Colonic mucosa (tissue), 4 donors: ENCODE results near the gene ABL1. TPM values are rescaled to one million over a fixed set of nuclear protein-coding genes. Genes with fewer than 3 reads are reported as not detected.

Experiments used
- DNase-seq: peaks from one replicate; pipeline ENCODE4 v3.0.0-alpha.2; 2020
- H3K27ac ChIP-seq: fragments of 200-600 bp; one replicate; pipeline ENCODE4 v1.8.0; 2021
- H3K27me3 ChIP-seq: fragments of 200-600 bp; one replicate; pipeline ENCODE4 v1.8.0; 2021
- H3K36me3 ChIP-seq: fragments of 200-600 bp; one replicate; pipeline ENCODE4 v1.8.0; 2021
- H3K4me1 ChIP-seq: fragments of 200-600 bp; one replicate; pipeline ENCODE4 v1.8.0; 2021; ENCODE audit warnings: mild to moderate bottlenecking
- H3K4me3 ChIP-seq: fragments of 200-600 bp; one replicate; pipeline ENCODE4 v1.8.0; 2021
- H3K9ac ChIP-seq, 2 donors: one replicate each; pipeline ENCODE4 v1.7.0; 2013; ENCODE audit warnings: control low read depth in 2 of 2, low read depth in 2 of 2, low read length in 2 of 2
- H3K9me3 ChIP-seq: fragments of 200-600 bp; one replicate; pipeline ENCODE4 v1.8.0; 2021
- CTCF ChIP-seq: fragments of 200-600 bp; IDR thresholded peaks from one replicate; pipeline ENCODE4 v1.8.0; 2022; ENCODE audit warnings: antibody characterized with exemption, mild to moderate bottlenecking
- intact Hi-C: fragments of 100-400 bp; cut with DNase I; formaldehyde crosslinking; loops from one replicate; pipeline ENCODE4 v1.14.1; 2022
- total RNA-seq, 2 donors: library from RNA; stranded (reverse); fragmentation: NEBNext Ultra II Directional in 1 of 2; extraction: Animal tissue kit (Norgen Biotek cat#: 25700) in 1 of 2; gene quantifications; one replicate each; pipeline ENCODE4 v1.2.1, GENCODE V29; 2021
- donor health status: healthy.
- donor health status: DM: no; HTN: no; CAD: no.
- donor health status: DM: no; HTN: no; CAD: no.

Gene ABL1
- total RNA-seq, 2 donors from 2014 or later: 86.0 to 97.9 TPM

GRCh38 chr9:130830231-130830760 is 4.8 kb upstream of the ABL1 start:
- no peaks in the 10 kb centered on the region for H3K36me3 ChIP-seq
- no peak for TF ChIP-seq CTCF
- no peak overlapping the region for H3K9ac ChIP-seq
- no peak overlapping the region for H3K4me3 ChIP-seq
- H3K4me1 ChIP-seq: peaks cover 11% of the 10 kb centered on the region
- H3K9me3 ChIP-seq: no peaks in the 10 kb centered on the region
- no peak overlapping the region for H3K27ac ChIP-seq
- no peaks in the 10 kb centered on the region for H3K27me3 ChIP-seq
- no peak for DNase-seq
- intact Hi-C loops: no loop called here

- Histone ChIP-seq H3K27me3 (no peaks in the 10 kb centered on the region), H3K36me3 (no peaks in the 10 kb centered on the region), H3K9me3 (no peaks in the 10 kb centered on the region), H3K27ac (no peak overlapping the region), H3K4me1 (peaks cover 8% of the 10 kb centered on the region), H3K9ac (no peak overlapping the region), H3K4me3 (no peak overlapping the region)
- TF ChIP-seq CTCF: no peak
- intact Hi-C loops: no loop called here
- no peak for DNase-seq
Observed at GRCh38 chr9:130831077-130831476, 4.0 kb upstream of the ABL1 start.

GRCh38 chr9:130833031-130833990 is 1.7 kb upstream of the ABL1 start:
- H3K4me3 ChIP-seq: no peak overlapping the region
- TF ChIP-seq CTCF: no peak
- DNase-seq: no peak
- no peaks in the 10 kb centered on the region for H3K9me3 ChIP-seq
- H3K27me3 ChIP-seq: no peaks in the 10 kb centered on the region
- H3K36me3 ChIP-seq: no peaks in the 10 kb centered on the region
- peaks cover 8% of the 10 kb centered on the region for H3K4me1 ChIP-seq
- intact Hi-C loops: no loop called here
- H3K9ac ChIP-seq: peak overlapping the region in 1 of 2 donors; percentile 87
- peak overlapping the region; percentile 94 for H3K27ac ChIP-seq

GRCh38 chr9:130835441-130836298 is 616 bp downstream of the ABL1 start:
- no peaks in the 10 kb centered on the region for H3K4me1 ChIP-seq

More at GRCh38 chr9:130835441-130836298, 616 bp downstream of the ABL1 start:
- DNase-seq: no peak
- no peak for TF ChIP-seq CTCF
- Histone ChIP-seq H3K9me3 (no peaks in the 10 kb centered on the region), H3K4me3 (peak overlapping the region; percentile 63), H3K36me3 (no peaks in the 10 kb centered on the region), H3K27ac (peak overlapping the region; percentile 94), H3K9ac (peak overlapping the region; percentile 77 to 92), H3K27me3 (no peaks in the 10 kb centered on the region)
- intact Hi-C loops: no loop called here
